K562 (cell line): ENCODE measurements around the gene GSDME. TPM values are rescaled to one million over a fixed set of nuclear protein-coding genes. Genes with fewer than 3 reads are reported as not detected.

Experiments used
- MECOM ChIP-seq: fragments of 250-450 bp; sonication (Bioruptor Pico); IDR thresholded peaks from 2 replicates; pipeline ENCODE4 v1.8.0; 2022; ENCODE audit warnings: inconsistent platforms
- ZEB2 ChIP-seq: fragments of 450-650 bp; IDR thresholded peaks from 2 replicates; pipeline ENCODE4 v1.6.1; 2016
- ZNF583 ChIP-seq: fragments of 250-450 bp; sonication (Bioruptor Pico); IDR thresholded peaks from 2 replicates; pipeline ENCODE4 v1.4.0; 2020
- ZNF79 ChIP-seq: fragments of 250-450 bp; sonication (Bioruptor Pico); IDR thresholded peaks from 2 replicates; pipeline ENCODE4 v1.4.0; 2020; ENCODE audit warnings: low read depth, mild to moderate bottlenecking, moderate library complexity
- polyA plus RNA-seq, 8 experiments: library from polyadenylated mRNA; depleted of rRNA in 4 of 8; stranded (reverse) in 5 of 8; unstranded in 3 of 8; fragments of >200 nt; fragmentation: Nextera tagmentation in 2 of 8; fragmentation: Illumina TruSeq in 1 of 8; extraction: Ambion mirVana in 2 of 8; extraction: Trizol in 1 of 8; gene quantifications; 2 replicates each; pipeline versions ENCODE4 v1.2.1 to v1.2.3, GENCODE V29; 2011 to 2014; ENCODE audit warnings: inconsistent platforms in 1 of 8, missing spikeins in 1 of 8
- total RNA-seq, 7 experiments: library from RNA; depleted of rRNA in 6 of 7; stranded (reverse); fragments of >200 nt in 6 of 7; fragmentation: Illumina TruSeq in 2 of 7; extraction: Trizol in 2 of 7; gene quantifications; 2 replicates each; pipeline versions ENCODE4 v1.2.1 to v1.2.3, GENCODE V29; 2011 to 2021; ENCODE audit warnings: low replicate concordance in 1 of 7
- TF ChIP-seq, protein P1 (sequence below), 2 experiments: fragments of 450-650 bp; formaldehyde crosslinking in 1 of 2; IDR thresholded peaks; 2 replicates each; pipeline versions ENCODE4 v1.4.0 to v1.6.1; 2014 to 2020; ENCODE audit warnings: mild to moderate bottlenecking in 2 of 2, borderline replicate concordance in 1 of 2, low read depth in 1 of 2
- TF ChIP-seq, protein P2 (sequence below), 2 experiments: fragments of 450-650 bp in 1 of 2; sonication (generic) in 1 of 2; formaldehyde crosslinking in 1 of 2; IDR thresholded peaks in 1 of 2; conservative IDR thresholded peaks in 1 of 2; 2 replicates each; pipeline versions ENCODE4 v1.6.1 to v1.8.1; 2016 to 2023; ENCODE audit warnings: mild to moderate bottlenecking in 2 of 2, moderate library complexity in 2 of 2, inconsistent platforms in 1 of 2, missing genetic modification reagents in 1 of 2
- TF ChIP-seq, protein P3 (sequence below): fragments of 450-650 bp; IDR thresholded peaks from 2 replicates; pipeline ENCODE4 v1.6.1; 2016; ENCODE audit warnings: borderline replicate concordance
- TF ChIP-seq, protein P4 (sequence below): fragments of 250-450 bp; sonication (Bioruptor Pico); IDR thresholded peaks from 2 replicates; pipeline ENCODE4 v1.8.0; 2021; ENCODE audit warnings: mild to moderate bottlenecking, moderate library complexity

The GSDME gene
- total and polyA plus RNA-seq, 9 of the 15 experiments (the other 6 are each of a cell fraction or from before 2014, with no cell fraction given) = 0.37 to 1.9 (median 0.62) TPM

DNA sequence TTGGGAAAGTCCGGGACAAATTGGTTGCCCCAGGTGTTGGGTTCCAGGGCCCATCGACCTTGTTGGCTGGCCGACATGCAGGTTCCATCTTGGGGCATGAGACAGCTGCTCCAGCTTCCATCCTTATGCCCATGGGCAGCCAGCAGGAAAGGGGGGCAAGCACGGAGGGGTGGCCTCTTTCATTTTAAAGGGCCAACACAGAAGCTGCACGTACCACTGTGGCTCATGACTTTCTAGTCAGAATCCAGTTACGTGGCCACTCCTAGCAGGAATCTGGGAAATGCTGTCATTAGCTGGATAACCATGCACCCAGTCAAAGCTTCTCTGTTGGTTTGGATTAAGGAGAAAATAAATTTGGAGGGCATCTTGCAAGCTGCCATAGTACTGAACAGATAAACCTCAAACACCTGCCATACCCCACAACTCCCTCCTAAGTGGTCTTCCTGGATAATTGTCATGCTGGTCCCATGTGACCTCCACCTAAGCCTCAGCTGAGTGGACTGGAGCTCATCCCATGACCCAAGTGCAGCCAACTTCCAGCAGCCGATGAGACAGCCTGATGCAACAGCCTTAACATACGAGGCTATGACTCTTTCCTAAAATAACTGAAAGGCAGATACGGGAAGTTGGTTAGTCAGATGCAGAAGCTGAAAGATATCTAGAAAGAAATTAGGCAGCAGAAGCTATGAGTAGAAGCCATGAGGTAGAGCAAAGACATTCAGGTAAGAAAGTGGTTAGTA lies 21.4 kb upstream of the GSDME start (continued):
- TF ChIP-seq, protein P1, sequence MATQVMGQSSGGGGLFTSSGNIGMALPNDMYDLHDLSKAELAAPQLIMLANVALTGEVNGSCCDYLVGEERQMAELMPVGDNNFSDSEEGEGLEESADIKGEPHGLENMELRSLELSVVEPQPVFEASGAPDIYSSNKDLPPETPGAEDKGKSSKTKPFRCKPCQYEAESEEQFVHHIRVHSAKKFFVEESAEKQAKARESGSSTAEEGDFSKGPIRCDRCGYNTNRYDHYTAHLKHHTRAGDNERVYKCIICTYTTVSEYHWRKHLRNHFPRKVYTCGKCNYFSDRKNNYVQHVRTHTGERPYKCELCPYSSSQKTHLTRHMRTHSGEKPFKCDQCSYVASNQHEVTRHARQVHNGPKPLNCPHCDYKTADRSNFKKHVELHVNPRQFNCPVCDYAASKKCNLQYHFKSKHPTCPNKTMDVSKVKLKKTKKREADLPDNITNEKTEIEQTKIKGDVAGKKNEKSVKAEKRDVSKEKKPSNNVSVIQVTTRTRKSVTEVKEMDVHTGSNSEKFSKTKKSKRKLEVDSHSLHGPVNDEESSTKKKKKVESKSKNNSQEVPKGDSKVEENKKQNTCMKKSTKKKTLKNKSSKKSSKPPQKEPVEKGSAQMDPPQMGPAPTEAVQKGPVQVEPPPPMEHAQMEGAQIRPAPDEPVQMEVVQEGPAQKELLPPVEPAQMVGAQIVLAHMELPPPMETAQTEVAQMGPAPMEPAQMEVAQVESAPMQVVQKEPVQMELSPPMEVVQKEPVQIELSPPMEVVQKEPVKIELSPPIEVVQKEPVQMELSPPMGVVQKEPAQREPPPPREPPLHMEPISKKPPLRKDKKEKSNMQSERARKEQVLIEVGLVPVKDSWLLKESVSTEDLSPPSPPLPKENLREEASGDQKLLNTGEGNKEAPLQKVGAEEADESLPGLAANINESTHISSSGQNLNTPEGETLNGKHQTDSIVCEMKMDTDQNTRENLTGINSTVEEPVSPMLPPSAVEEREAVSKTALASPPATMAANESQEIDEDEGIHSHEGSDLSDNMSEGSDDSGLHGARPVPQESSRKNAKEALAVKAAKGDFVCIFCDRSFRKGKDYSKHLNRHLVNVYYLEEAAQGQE (IDR thresholded peaks at IDR 0.05; ENCODE audit: borderline replicate concordance) = peak; percentile 36; the same call in 1 of the 2 replicates
- TF ChIP-seq, protein P1 (CRISPR knock-in tag; IDR thresholded peaks at IDR 0.05; ENCODE audit: low read depth) = 0 out of 2 replicates have a peak, but pooled peaks have one; percentile 55
- peak; percentile 53; the same call in 1 of the 2 replicates for TF ChIP-seq ZEB2
- TF ChIP-seq, protein P2, sequence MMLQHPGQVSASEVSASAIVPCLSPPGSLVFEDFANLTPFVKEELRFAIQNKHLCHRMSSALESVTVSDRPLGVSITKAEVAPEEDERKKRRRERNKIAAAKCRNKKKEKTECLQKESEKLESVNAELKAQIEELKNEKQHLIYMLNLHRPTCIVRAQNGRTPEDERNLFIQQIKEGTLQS (IDR thresholded peaks at IDR 0.05) = peak; percentile 97
- TF ChIP-seq, protein P2 (CRISPR knock-in tag; conservative IDR thresholded peaks at IDR 0.05) = no peak
- TF ChIP-seq, protein P3, sequence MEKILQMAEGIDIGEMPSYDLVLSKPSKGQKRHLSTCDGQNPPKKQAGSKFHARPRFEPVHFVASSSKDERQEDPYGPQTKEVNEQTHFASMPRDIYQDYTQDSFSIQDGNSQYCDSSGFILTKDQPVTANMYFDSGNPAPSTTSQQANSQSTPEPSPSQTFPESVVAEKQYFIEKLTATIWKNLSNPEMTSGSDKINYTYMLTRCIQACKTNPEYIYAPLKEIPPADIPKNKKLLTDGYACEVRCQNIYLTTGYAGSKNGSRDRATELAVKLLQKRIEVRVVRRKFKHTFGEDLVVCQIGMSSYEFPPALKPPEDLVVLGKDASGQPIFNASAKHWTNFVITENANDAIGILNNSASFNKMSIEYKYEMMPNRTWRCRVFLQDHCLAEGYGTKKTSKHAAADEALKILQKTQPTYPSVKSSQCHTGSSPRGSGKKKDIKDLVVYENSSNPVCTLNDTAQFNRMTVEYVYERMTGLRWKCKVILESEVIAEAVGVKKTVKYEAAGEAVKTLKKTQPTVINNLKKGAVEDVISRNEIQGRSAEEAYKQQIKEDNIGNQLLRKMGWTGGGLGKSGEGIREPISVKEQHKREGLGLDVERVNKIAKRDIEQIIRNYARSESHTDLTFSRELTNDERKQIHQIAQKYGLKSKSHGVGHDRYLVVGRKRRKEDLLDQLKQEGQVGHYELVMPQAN = no peak
- TF ChIP-seq, protein P4, sequence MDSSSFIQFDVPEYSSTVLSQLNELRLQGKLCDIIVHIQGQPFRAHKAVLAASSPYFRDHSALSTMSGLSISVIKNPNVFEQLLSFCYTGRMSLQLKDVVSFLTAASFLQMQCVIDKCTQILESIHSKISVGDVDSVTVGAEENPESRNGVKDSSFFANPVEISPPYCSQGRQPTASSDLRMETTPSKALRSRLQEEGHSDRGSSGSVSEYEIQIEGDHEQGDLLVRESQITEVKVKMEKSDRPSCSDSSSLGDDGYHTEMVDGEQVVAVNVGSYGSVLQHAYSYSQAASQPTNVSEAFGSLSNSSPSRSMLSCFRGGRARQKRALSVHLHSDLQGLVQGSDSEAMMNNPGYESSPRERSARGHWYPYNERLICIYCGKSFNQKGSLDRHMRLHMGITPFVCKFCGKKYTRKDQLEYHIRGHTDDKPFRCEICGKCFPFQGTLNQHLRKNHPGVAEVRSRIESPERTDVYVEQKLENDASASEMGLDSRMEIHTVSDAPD (CRISPR knock-in tag) = peak; percentile 56; the same call in 1 of the 2 replicates
- TF ChIP-seq ZNF583 = peak; percentile 86; the same call in 1 of the 2 replicates
- TF ChIP-seq MECOM (CRISPR knock-in tag) = peak; percentile 39
- TF ChIP-seq ZNF79 (CRISPR knock-in tag) = peak; percentile 80
